HUDEP-2 (cell line): ENCODE measurements around the gene ADGRG6.
"Not testable (repeated sequence)": the region's sequence is repeated elsewhere in the genome, so short reads cannot be mapped to it uniquely, and the experiment has no call there.

Experiments
- DNase-seq, 76 experiments: peaks; one replicate each; lab custom pipeline; 2025; ENCODE audit not compliant: unreplicated experiment in 76 of 76; lab: John Stamatoyannopoulos, UW

ADGRG6 gene

DNA sequence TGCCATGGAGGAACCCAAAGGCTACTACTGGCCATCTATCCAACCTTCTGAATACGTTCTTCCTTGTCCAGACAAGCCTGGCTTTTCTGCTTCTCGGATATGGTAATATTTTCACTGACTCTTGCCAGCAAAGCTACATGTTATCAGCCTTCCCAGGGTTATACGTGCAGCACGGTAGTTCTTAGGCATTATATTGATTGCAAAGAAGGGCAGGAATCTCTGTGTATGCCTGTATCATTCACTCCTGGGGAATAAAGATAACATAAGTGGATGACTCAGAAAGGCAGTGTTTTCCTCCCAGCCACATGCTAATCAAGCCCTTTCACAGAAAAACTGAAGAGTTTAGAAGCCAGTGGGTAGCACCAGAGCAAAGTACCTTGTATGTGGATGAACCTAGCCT is 98.7 kb downstream of the ADGRG6 start:
- DNase-seq = peak in 53 of 76 experiments; percentile 7 to 90 (median 60)

- no peak for DNase-seq
Measured at GRCh38 chr6:142401838-142402237, 100.0 kb downstream of the ADGRG6 start.

DNA sequence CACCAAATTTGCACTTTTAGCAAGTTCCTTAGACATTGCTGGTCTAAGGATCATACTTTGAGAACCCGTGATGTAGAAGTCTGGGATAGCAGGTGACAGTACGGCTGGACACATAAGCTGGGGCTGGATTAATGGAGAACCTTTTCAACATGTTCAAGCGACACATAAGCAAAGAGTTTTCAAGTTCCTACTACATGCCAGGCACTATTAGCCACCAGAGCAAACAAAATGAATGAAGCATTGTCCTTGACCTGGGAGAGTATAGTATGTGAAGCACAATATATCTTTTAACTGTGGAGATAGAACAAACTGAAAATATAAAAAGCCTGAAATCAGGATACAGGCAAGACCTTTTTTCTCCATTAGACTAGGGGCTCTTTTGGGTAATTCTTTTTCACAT is 102.9 kb downstream of the ADGRG6 start:
- no peak for DNase-seq

DNA sequence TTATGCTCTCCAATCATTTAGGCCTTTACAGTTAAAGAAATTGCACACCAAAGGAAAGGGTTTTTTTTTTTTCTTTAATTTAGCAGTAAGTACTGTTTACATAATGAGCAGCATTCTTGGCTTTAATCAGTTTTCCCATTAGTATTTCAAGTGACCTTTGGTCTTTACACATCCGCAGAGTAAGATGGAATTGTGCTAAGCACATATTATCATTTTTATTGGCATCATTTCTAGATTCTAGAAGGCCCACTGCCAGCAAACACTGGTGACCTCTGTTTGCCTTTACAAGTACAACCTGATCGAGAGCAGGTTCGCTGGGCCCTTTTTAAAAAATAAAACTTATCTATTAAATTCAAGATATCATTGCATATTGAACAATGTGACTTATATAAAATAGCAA is 104.3 kb downstream of the ADGRG6 start:
- DNase-seq = no peak

DNA sequence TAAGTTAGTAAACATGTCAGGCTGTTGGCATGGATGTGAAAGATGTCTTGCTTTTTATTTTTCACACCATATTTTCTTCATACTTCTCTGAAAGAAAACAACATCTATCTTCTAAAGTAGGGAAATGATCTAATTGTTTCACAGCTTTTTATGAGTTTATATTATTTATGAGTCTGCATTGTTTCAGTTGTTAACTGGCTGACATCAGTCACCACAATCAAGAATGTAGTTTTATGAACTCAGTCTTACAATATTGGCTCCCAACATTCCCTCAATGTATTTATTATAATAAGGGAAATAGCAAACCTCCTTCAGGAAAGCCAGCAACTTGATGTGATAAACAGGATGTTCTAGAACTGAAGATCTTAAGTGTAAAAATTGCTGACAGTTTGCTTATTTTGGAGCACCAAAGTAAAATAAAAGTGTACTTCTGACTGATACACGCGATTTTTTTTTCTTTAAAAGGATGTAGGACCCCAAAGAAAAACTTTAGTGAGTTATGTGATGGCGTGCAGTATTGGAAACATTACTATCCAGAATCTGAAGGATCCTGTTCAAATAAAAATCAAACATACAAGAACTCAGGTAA is 106.0 kb downstream of the ADGRG6 start:
- no peak for DNase-seq

- no peak for DNase-seq
Measured at GRCh38 chr6:142408409-142408808, 106.6 kb downstream of the ADGRG6 start.

- DNase-seq = no peak
Measured at GRCh38 chr6:142409794-142410193, 108.0 kb downstream of the ADGRG6 start.

GRCh38 chr6:142411145-142411544 is 109.3 kb downstream of the ADGRG6 start:
- DNase-seq = no peak

- no peak for DNase-seq
Measured at GRCh38 chr6:142412241-142412640, 110.4 kb downstream of the ADGRG6 start.

DNA sequence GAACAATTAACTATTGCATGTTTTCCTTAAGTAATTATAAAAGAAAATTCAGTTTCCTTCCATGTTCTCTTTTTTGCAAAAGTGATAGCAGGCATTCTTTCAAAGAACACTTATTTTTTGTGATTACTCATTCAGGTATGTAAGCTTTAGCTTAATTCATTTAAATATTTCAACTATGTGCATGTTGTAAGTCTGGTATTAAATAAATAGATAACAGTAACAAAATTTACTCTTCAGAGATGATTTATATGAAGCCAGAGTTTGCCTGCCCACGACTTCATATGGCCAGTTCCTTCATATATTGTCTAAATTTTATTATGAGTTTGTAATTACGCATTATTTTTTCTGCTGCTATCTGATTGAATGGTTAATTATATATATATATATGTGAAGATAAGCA is 110.9 kb downstream of the ADGRG6 start:
- no peak for DNase-seq

GRCh38 chr6:142413111-142413510 is 111.3 kb downstream of the ADGRG6 start:
- no peak for DNase-seq

GRCh38 chr6:142414462-142415250 is 112.8 kb downstream of the ADGRG6 start:
- DNase-seq = no peak

GRCh38 chr6:142416179-142416578 is 114.4 kb downstream of the ADGRG6 start:
- DNase-seq = no peak

DNA sequence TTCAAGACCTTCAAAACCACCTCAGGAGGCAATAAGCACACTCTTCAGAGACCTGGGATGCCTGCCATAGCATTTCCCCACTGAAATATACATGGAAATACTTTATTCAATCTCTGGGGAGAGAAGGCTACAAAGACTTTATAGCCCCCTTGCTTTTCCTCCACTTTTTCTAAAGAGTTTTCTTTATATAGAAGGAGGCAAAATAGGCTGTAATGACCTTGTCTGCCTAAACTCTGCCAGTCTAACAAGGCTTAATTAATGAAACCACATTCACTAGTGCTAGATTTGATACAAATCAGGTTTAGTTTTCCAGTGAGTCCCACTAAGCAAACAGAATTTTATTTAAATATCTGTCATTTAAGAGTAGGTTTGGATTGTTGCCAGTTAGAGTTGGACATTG is 114.9 kb downstream of the ADGRG6 start:
- DNase-seq = no peak

DNA sequence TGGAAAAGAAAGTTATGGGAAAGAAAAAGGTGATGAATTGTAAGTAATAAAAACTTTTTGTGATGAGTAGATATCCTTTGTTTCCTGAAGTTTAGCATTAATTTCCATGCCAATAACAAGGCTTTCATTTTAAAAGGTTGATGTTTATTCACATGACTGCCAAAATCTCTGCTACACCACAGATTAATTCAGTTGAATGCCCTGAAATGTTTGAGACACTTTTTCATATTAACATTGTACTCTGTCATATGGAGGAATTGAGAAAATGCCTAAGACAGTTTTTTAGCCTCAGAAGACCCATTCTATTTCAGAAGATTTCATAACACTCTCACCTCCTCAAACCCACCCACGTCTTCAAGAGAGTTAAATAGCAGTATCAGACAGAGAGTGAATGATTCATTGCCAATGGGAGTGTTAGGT is 115.5 kb downstream of the ADGRG6 start:
- DNase-seq = no peak

GRCh38 chr6:142419071-142419470 is 117.3 kb downstream of the ADGRG6 start:
- no peak for DNase-seq

- no peak for DNase-seq
Measured at GRCh38 chr6:142420802-142421201, 119.0 kb downstream of the ADGRG6 start.

DNA sequence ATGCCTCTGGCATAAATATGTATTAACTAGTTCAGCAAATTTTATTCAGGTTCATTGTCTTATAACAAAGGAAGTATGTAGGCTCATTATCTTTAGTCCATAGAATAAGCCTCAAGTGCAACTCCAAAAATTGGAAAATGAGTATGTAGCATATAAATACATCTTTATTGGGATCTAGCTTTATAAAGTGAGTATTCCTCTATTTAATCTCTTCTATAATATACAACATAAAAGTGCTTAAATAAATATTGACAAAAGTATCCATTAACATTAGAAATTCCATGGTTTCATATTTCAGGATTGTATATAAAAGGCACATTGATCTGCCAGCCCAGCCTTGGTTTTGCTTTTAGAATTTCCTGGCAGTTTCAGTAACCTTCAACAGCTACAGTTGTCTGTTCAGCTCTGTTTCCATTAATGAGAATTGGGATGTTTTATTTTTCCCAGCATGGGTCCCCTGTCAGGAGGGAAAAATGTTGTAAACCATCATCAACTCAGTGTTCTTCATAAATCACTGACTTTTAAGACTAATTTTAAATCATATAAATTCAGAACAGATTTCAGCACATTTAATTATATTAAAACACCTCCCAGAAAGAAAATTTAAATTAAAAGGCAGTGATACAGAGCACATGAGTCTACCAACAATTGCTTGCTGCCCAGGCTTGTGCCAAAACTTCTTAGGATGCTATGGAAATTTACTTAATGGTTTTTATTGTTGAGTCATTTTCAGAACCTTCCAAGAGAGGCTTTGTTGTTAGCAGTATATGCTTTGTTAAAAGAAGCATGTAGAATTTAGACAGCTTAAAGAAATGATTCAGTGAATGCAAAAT is 119.7 kb downstream of the ADGRG6 start:
- no peak for DNase-seq

GRCh38 chr6:142426444-142427132 is 124.8 kb downstream of the ADGRG6 start:
- DNase-seq = not testable (repeated sequence)

DNA sequence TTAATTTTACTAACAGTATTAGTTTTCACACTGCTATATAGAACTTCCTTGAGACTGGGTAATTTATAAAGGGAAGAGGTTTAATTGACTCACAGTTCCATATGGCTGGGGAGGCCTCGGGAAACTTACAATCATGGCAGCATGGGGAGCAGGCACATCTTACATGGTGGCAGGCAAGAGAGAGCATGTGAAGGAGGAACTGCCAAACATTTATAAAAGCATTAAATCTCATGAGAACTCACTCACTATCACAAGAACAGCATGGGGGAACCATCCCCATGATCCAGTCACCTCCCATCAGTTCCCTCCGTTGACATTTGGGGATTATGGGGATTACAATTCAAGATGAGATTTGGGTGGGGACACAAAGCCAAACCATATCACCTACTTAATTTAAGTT is 126.7 kb downstream of the ADGRG6 start:
- not testable (repeated sequence) for DNase-seq

DNA sequence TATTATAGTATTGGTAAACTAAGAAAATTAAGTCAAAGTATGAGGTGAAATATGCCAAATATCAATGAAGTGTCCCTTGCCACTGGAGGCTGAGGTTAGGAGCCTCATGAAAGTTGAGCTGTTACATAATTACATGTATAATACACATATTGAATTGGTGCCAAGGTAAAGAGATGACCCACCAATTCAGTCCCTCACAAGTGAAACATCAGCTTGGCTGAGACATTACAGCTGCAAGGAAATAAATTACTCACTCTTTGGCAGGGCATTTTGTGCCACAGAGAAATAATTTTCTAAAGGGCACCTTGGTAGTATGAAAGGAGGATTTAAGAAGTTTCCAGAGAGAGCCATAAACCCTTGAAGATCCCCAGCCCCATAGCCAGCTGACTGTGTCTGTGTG is 127.4 kb downstream of the ADGRG6 start:
- DNase-seq = no peak
